ENCODE data around the gene RTL10. TPM values are rescaled to one million over a fixed set of nuclear protein-coding genes. Genes with fewer than 3 reads are reported as not detected.

The RTL10 gene
- total and polyA plus RNA-seq, 2 of the 13 experiments (the other 11 are each of a cell fraction or from before 2014, with no cell fraction given) = 14.1 to 15.8 TPM

- peak; percentile 77; the same call in 1 of the 2 replicates for TF ChIP-seq GLMP (CRISPR knock-in tag; IDR thresholded peaks at IDR 0.05; ENCODE audit: borderline replicate concordance)
- TF ChIP-seq ZNF225 (CRISPR knock-in tag; IDR thresholded peaks at IDR 0.05) = peak; percentile 93
- no peak for TF ChIP-seq NFE2L2 (IDR thresholded peaks at IDR 0.05; ENCODE audit: low read length)
- peak; percentile 83; the same call in 1 of the 2 replicates for TF ChIP-seq REXO4 (CRISPR knock-in tag; IDR thresholded peaks at IDR 0.05; ENCODE audit: borderline replicate concordance)
- TF ChIP-seq MYNN (CRISPR knock-in tag; IDR thresholded peaks at IDR 0.05; ENCODE audit: low read depth) = peak; percentile 62; the same call in 1 of the 2 replicates
- peak; percentile 90; the same call in 1 of the 2 replicates for TF ChIP-seq ZNF235 (CRISPR knock-in tag; IDR thresholded peaks at IDR 0.05; ENCODE audit: borderline replicate concordance)
- TF ChIP-seq UBTF (CRISPR knock-in tag; IDR thresholded peaks at IDR 0.05) = peak; percentile 53; the same call in 1 of the 2 replicates
- TF ChIP-seq ZNF672 (CRISPR knock-in tag; IDR thresholded peaks at IDR 0.05) = 0 out of 2 replicates have a peak, but pooled peaks have one; percentile 68
- TF ChIP-seq, protein P1, sequence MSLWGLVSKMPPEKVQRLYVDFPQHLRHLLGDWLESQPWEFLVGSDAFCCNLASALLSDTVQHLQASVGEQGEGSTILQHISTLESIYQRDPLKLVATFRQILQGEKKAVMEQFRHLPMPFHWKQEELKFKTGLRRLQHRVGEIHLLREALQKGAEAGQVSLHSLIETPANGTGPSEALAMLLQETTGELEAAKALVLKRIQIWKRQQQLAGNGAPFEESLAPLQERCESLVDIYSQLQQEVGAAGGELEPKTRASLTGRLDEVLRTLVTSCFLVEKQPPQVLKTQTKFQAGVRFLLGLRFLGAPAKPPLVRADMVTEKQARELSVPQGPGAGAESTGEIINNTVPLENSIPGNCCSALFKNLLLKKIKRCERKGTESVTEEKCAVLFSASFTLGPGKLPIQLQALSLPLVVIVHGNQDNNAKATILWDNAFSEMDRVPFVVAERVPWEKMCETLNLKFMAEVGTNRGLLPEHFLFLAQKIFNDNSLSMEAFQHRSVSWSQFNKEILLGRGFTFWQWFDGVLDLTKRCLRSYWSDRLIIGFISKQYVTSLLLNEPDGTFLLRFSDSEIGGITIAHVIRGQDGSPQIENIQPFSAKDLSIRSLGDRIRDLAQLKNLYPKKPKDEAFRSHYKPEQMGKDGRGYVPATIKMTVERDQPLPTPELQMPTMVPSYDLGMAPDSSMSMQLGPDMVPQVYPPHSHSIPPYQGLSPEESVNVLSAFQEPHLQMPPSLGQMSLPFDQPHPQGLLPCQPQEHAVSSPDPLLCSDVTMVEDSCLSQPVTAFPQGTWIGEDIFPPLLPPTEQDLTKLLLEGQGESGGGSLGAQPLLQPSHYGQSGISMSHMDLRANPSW (CRISPR knock-in tag; IDR thresholded peaks at IDR 0.05; ENCODE audit: borderline replicate concordance) = peak; percentile 50; the same call in 1 of the 2 replicates
- no peak for TF ChIP-seq POLR2AphosphoS2 (IDR thresholded peaks at IDR 0.05; ENCODE audit: low read depth, low read length)
- TF ChIP-seq, protein P2, sequence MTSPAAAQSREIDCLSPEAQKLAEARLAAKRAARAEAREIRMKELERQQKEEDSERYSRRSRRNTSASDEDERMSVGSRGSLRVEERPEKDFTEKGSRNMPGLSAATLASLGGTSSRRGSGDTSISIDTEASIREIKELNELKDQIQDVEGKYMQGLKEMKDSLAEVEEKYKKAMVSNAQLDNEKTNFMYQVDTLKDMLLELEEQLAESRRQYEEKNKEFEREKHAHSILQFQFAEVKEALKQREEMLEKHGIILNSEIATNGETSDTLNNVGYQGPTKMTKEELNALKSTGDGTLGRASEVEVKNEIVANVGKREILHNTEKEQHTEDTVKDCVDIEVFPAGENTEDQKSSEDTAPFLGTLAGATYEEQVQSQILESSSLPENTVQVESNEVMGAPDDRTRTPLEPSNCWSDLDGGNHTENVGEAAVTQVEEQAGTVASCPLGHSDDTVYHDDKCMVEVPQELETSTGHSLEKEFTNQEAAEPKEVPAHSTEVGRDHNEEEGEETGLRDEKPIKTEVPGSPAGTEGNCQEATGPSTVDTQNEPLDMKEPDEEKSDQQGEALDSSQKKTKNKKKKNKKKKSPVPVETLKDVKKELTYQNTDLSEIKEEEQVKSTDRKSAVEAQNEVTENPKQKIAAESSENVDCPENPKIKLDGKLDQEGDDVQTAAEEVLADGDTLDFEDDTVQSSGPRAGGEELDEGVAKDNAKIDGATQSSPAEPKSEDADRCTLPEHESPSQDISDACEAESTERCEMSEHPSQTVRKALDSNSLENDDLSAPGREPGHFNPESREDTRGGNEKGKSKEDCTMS (CRISPR knock-in tag; conservative IDR thresholded peaks at IDR 0.05) = no peak
- no peak for TF ChIP-seq ZNF33B (CRISPR knock-in tag; IDR thresholded peaks at IDR 0.05)
- peak; percentile 96 for TF ChIP-seq MED8 (CRISPR knock-in tag; IDR thresholded peaks at IDR 0.05; ENCODE audit: insufficient replicate concordance)
- no peak; the same call in 1 of the 2 replicates for TF ChIP-seq ZBTB33 (CRISPR knock-in tag; IDR thresholded peaks at IDR 0.05)
- TF ChIP-seq TFDP1 (CRISPR knock-in tag; IDR thresholded peaks at IDR 0.05; ENCODE audit: borderline replicate concordance) = peak; percentile 95
Measured at GRCh38 chr22:19854778-19855503, at the start of gene RTL10, which contains the start of gene GNB1L (continued).

All from HepG2 (cell line).